DMS114 treated with DMSO at 0.1 percent for 48 hours (cell line): ENCODE measurements around the gene SLC48A1.

Experiments
- DNase-seq: peaks from one replicate; lab custom pipeline; 2025; ENCODE audit not compliant: unreplicated experiment; lab: John Stamatoyannopoulos, UW

SLC48A1 gene

DNA sequence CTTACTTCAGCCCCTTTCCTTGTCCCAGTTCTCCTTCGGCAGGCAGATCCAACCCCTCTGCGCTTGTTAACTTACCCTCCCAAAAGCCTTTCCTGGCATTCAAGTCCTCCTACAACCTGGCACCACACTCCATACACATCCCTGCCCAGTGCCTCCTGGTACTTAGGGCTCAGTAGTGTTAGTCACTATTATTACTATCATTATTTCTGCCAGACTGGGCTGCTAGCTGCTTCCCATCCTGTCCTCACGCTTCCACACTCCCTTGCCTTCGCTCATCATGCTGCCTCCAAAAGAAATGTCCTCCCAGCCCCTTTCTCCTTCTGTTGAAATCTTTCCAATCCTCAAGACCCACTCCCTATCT, 48.3 kb downstream of the SLC48A1 start:
- no peak for DNase-seq

- no peak for DNase-seq
These were observed 49.4 kb downstream of the SLC48A1 start for GRCh38 chr12:47822401-47822800.

- DNase-seq, result no peak
These were observed 49.8 kb downstream of the SLC48A1 start for GRCh38 chr12:47822863-47823262.

GRCh38 chr12:47823422-47824086, 50.5 kb downstream of the SLC48A1 start:
- DNase-seq, result no peak

GRCh38 chr12:47824198-47824597, 51.2 kb downstream of the SLC48A1 start:
- DNase-seq, result no peak

GRCh38 chr12:47824635-47825034, 51.6 kb downstream of the SLC48A1 start:
- no peak for DNase-seq

GRCh38 chr12:47825173-47825639, 52.2 kb downstream of the SLC48A1 start:
- no peak for DNase-seq

- DNase-seq, result no peak
These were observed 55.3 kb downstream of the SLC48A1 start for GRCh38 chr12:47828008-47828975.

- no peak for DNase-seq
These were observed 56.0 kb downstream of the SLC48A1 start for GRCh38 chr12:47828976-47829482.

GRCh38 chr12:47829584-47829983, 56.5 kb downstream of the SLC48A1 start:
- no peak for DNase-seq
